HG02943 (cell line): ENCODE results near the gene DVL3.

ENCODE experiments used
- ATAC-seq: cut with Tn5 transposase; IDR thresholded peaks from one replicate; pipeline ENCODE4 v1.9.1; 2021; ENCODE audit warnings: mild to moderate bottlenecking, low read depth, moderate library complexity; ENCODE audit not compliant: unreplicated experiment

Gene DVL3

GRCh38 chr3:184203526-184203925, 48.3 kb downstream of the DVL3 start:
- ATAC-seq: no peak

GRCh38 chr3:184209146-184209923, 54.2 kb downstream of the DVL3 start:
- no peak for ATAC-seq

- no peak for ATAC-seq
Observed at GRCh38 chr3:184211297-184211696, 56.1 kb downstream of the DVL3 start.

GRCh38 chr3:184211718-184212117, 56.5 kb downstream of the DVL3 start:
- no peak for ATAC-seq

- no peak for ATAC-seq
Observed at GRCh38 chr3:184218814-184219213, 63.6 kb downstream of the DVL3 start.

- no peak for ATAC-seq
Observed at GRCh38 chr3:184222521-184222920, 67.3 kb downstream of the DVL3 start.
